ENCODE measurements around the gene COQ5. TPM values are rescaled to one million over a fixed set of nuclear protein-coding genes. Genes with fewer than 3 reads are reported as not detected.

COQ5 gene
- total RNA-seq, 1 experiment from 2014 or later: 34.1 TPM

GRCh38 chr12:120557589-120557988 is 28.6 kb upstream of the COQ5 start:
- ChIA-PET CTCF (no interaction called here), RAD21 (ENCODE audit: low non-redundant PET in 1 of 2, low total read pairs in 2 of 2, uncharacterized antibody in 2 of 2, unreplicated experiment in 2 of 2) (no interaction called here), POLR2A (no interaction called here)
- BruUV-seq (replicated peaks): no TSS peak
- no peak overlapping the region for H3K9ac ChIP-seq (ENCODE audit: low read length)
- no peaks in the 10 kb centered on the region for H4K20me1 ChIP-seq (ENCODE audit: insufficient read depth)
- intact Hi-C loops (cut with micrococcal nuclease): no loop called here
- H3K36me3 ChIP-seq (ENCODE audit: control insufficient read depth in 1 of 2, insufficient read depth in 2 of 2, low read length in 2 of 2): peaks cover 39 to 42% of the 10 kb centered on the region in 2 experiments
- H3K27ac ChIP-seq (ENCODE audit: low read depth, low read length): no peak overlapping the region
- ATAC-seq (no peak), DNase-seq (ENCODE audit: low read depth, low spot score) (no peak)
- no peaks in the 10 kb centered on the region for H3K27me3 ChIP-seq (ENCODE audit: insufficient read depth, low read length)
- no peaks in the 10 kb centered on the region for H3K9me2 ChIP-seq (ENCODE audit: insufficient read depth)
- H2AFZ ChIP-seq (ENCODE audit: low read depth, low read length, poor library complexity, severe bottlenecking): no peak overlapping the region
- H3K4me1 ChIP-seq (ENCODE audit: control insufficient read depth in 1 of 2, insufficient read depth in 2 of 2, low read length in 2 of 2): no peaks in the 10 kb centered on the region
- TF ChIP-seq FOSL1 (IDR thresholded peaks at IDR 0.05; ENCODE audit: low read depth) (no peak), REST (IDR thresholded peaks at IDR 0.05; ENCODE audit: low read depth) (no peak), ZFX (IDR thresholded peaks at IDR 0.05) (no peak), YY1 (IDR thresholded peaks at IDR 0.05; ENCODE audit: extremely low read depth, insufficient replicate concordance, low read depth, low read length) (no peak), EZH2 (IDR thresholded peaks at IDR 0.05) (no peak), CEBPB (IDR thresholded peaks at IDR 0.05; ENCODE audit: low read depth) (no peak), ZNF274 (IDR thresholded peaks at IDR 0.05; ENCODE audit: low read depth, low read length) (no peak), EZH2phosphoT487 (IDR thresholded peaks at IDR 0.05; ENCODE audit: borderline replicate concordance) (no peak), ZBTB33 (IDR thresholded peaks at IDR 0.05; ENCODE audit: extremely low read depth, insufficient replicate concordance, low read length) (no peak), ELF1 (IDR thresholded peaks at IDR 0.05; ENCODE audit: borderline replicate concordance, low read depth) (no peak), CTCF (IDR thresholded peaks at IDR 0.05 in 2 of 3, conservative IDR thresholded peaks at IDR 0.05 in 1 of 3; ENCODE audit: borderline replicate concordance in 1 of 3, insufficient read depth in 1 of 3, low read depth in 2 of 3, low read length in 2 of 3) (no peak), POLR2A (IDR thresholded peaks at IDR 0.05; ENCODE audit: borderline replicate concordance, extremely low read depth, insufficient read depth, insufficient read length) (no peak)
- no peaks in the 10 kb centered on the region for H3K9me3 ChIP-seq (ENCODE audit: control insufficient read depth in 1 of 2, insufficient read depth in 1 of 2, low read depth in 1 of 2, low read length in 2 of 2)
- no peak overlapping the region for H3K4me2 ChIP-seq (ENCODE audit: low read length)
- H3K4me3 ChIP-seq (replicated peaks in 1 of 2; ENCODE audit: low read depth in 1 of 2, low read length in 2 of 2): no peak overlapping the region
- peaks cover 13% of the 10 kb centered on the region for H3K79me2 ChIP-seq (ENCODE audit: insufficient read depth, low read length)
